Tibial nerve (tissue), 4 donors: ENCODE data around the gene C1R. TPM values are rescaled to one million over a fixed set of nuclear protein-coding genes. Genes with fewer than 3 reads are reported as not detected.

Source experiments
- DNase-seq, 2 donors: peaks; one replicate each; pipeline ENCODE4 v3.0.0-alpha.2; 2019; ENCODE audit warnings: low spot score in 2 of 2
- H3K27ac ChIP-seq, 4 donors: fragments of 200-600 bp; sonication (generic) in 3 of 4; one replicate each; pipeline ENCODE4 v1.5.1; 2017 to 2019; ENCODE audit warnings: mild to moderate bottlenecking in 1 of 4
- H3K27me3 ChIP-seq, 2 donors: fragments of 200-600 bp; sonication (generic) in 1 of 2; one replicate each; pipeline versions ENCODE4 v1.5.1 to v1.6.0; 2017 to 2019
- H3K36me3 ChIP-seq, 3 donors: fragments of 200-600 bp; sonication (generic); one replicate each; pipeline ENCODE4 v1.5.1; 2018 to 2019
- H3K4me1 ChIP-seq, 4 donors: fragments of 200-600 bp; sonication (generic) in 3 of 4; one replicate each; pipeline ENCODE4 v1.5.1; 2017 to 2019
- H3K4me3 ChIP-seq, 4 donors: fragments of 200-600 bp; sonication (generic) in 3 of 4; one replicate each; pipeline ENCODE4 v1.5.1; 2017 to 2019; ENCODE audit warnings: mild to moderate bottlenecking in 1 of 4, moderate library complexity in 1 of 4
- H3K9me3 ChIP-seq, 4 donors: fragments of 200-600 bp; sonication (generic) in 3 of 4; one replicate each; pipeline ENCODE4 v1.5.1; 2017 to 2019
- EP300 ChIP-seq, 2 donors: sonication (generic); formaldehyde crosslinking; IDR thresholded peaks; one replicate each; pipeline ENCODE4 v1.6.1; 2017; ENCODE audit warnings: antibody characterized with exemption in 2 of 2, mild to moderate bottlenecking in 1 of 2
- POLR2A ChIP-seq, 2 donors: fragments of 450-650 bp; IDR thresholded peaks; one replicate each; pipeline ENCODE4 v1.6.1; 2017; ENCODE audit warnings: antibody characterized with exemption in 2 of 2, mild to moderate bottlenecking in 2 of 2, moderate library complexity in 2 of 2
- WGBS, 2 donors: methylation state at CpG; one replicate each; pipeline ENCODE4 v1.1.5; 2018; 5-methylcytosine and 5-hydroxymethylcytosine counted together
- small RNA-seq: library from RNA; depleted of rRNA; stranded (forward); fragments of <200 nt; gene quantifications from one replicate; pipeline ENCODE3, GENCODE V24; 2016
- total RNA-seq, 4 donors: library from RNA; depleted of rRNA; stranded (reverse); fragments of >200 nt; gene quantifications; one replicate each; pipeline ENCODE4 v1.1.0, GENCODE V29; 2016
- TF ChIP-seq, protein P1 (sequence below), 5 experiments: fragments of 200-600 bp in 3 of 5; fragments of 450-650 bp in 2 of 5; sonication (generic) in 3 of 5; IDR thresholded peaks; one replicate each; pipeline ENCODE4 v1.5.1; 2016 to 2019; ENCODE audit warnings: antibody characterized with exemption in 5 of 5, mild to moderate bottlenecking in 3 of 5, moderate library complexity in 2 of 5

The C1R gene
- total RNA-seq, 4 donors from 2014 or later = 528 to 1,237 (median 593) TPM

DNA sequence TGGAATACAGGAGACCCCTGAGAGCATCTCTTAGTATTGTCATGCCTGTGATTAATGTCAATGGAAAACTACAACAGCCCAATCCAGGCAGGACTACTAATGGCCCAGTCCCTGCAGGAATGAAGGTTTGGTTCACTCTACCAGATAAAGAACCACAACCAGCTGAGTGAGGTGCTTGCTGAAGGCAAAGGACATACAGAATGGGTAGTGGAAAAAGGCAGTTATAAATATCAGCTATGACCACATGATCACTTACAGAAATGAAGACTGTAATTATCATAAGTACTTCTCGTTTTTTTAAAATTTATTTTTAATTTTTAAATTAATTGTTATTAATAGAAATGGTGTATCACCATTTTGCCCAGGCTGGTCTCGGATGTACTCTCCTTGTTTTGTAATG is 56.8 kb downstream of the C1R start:
- no peaks in the 10 kb centered on the region for H3K4me1 ChIP-seq
- TF ChIP-seq, protein P1, sequence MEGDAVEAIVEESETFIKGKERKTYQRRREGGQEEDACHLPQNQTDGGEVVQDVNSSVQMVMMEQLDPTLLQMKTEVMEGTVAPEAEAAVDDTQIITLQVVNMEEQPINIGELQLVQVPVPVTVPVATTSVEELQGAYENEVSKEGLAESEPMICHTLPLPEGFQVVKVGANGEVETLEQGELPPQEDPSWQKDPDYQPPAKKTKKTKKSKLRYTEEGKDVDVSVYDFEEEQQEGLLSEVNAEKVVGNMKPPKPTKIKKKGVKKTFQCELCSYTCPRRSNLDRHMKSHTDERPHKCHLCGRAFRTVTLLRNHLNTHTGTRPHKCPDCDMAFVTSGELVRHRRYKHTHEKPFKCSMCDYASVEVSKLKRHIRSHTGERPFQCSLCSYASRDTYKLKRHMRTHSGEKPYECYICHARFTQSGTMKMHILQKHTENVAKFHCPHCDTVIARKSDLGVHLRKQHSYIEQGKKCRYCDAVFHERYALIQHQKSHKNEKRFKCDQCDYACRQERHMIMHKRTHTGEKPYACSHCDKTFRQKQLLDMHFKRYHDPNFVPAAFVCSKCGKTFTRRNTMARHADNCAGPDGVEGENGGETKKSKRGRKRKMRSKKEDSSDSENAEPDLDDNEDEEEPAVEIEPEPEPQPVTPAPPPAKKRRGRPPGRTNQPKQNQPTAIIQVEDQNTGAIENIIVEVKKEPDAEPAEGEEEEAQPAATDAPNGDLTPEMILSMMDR (IDR thresholded peaks at IDR 0.05) = no peak
- no peak for TF ChIP-seq POLR2A (IDR thresholded peaks at IDR 0.05)
- TF ChIP-seq EP300 (IDR thresholded peaks at IDR 0.05) = no peak
- H3K4me3 ChIP-seq = no peak overlapping the region
- no peaks in the 10 kb centered on the region for H3K9me3 ChIP-seq
- no peaks in the 10 kb centered on the region for H3K27me3 ChIP-seq
- DNase-seq = no peak
- H3K27ac ChIP-seq = no peak overlapping the region
- 58 to 61% methylated on average over 2 of the region's 2 CpGs for WGBS, 2 donors
- no peaks in the 10 kb centered on the region for H3K36me3 ChIP-seq

GRCh38 chr12:7034464-7034863 is 57.8 kb downstream of the C1R start:
- TF ChIP-seq, protein P1 (IDR thresholded peaks at IDR 0.05) = no peak
- no peak for DNase-seq
- H3K4me1 ChIP-seq = no peaks in the 10 kb centered on the region
- H3K36me3 ChIP-seq = no peaks in the 10 kb centered on the region
- no peaks in the 10 kb centered on the region for H3K9me3 ChIP-seq
- no peak overlapping the region for H3K27ac ChIP-seq
- WGBS, 2 donors = 95 to 100% methylated on average over 1 of the region's 1 CpG
- H3K4me3 ChIP-seq = no peak overlapping the region
- H3K27me3 ChIP-seq = no peaks in the 10 kb centered on the region

- Histone ChIP-seq H3K9me3 (no peaks in the 10 kb centered on the region), H3K4me1 (no peaks in the 10 kb centered on the region), H3K4me3 (no peak overlapping the region), H3K27ac (no peak overlapping the region), H3K36me3 (no peaks in the 10 kb centered on the region), H3K27me3 (no peaks in the 10 kb centered on the region)
- DNase-seq = no peak
- 72 to 85% methylated on average over 2 of the region's 2 CpGs for WGBS, 2 donors
- TF ChIP-seq, protein P1 (IDR thresholded peaks at IDR 0.05) = no peak
- TF ChIP-seq EP300 (IDR thresholded peaks at IDR 0.05) = no peak
- no peak for TF ChIP-seq POLR2A (IDR thresholded peaks at IDR 0.05)
These were observed 59.3 kb downstream of the C1R start for GRCh38 chr12:7032990-7033389.

GRCh38 chr12:7031306-7031705 is 60.9 kb downstream of the C1R start:
- no peak overlapping the region for H3K4me3 ChIP-seq
- H3K4me1 ChIP-seq = no peaks in the 10 kb centered on the region
- WGBS, 2 donors = 84% methylated on average over 6 of the region's 6 CpGs
- H3K27ac ChIP-seq = no peak overlapping the region
- no peaks in the 10 kb centered on the region for H3K9me3 ChIP-seq
- TF ChIP-seq, protein P1 (IDR thresholded peaks at IDR 0.05) = no peak
- no peak for TF ChIP-seq POLR2A (IDR thresholded peaks at IDR 0.05)
- H3K36me3 ChIP-seq = no peaks in the 10 kb centered on the region
- DNase-seq = no peak
- H3K27me3 ChIP-seq = no peaks in the 10 kb centered on the region

Small RNA genes lying within 50 kb of the gene (small RNA-seq; reads per million reads assigned to genes)
- not detected for gene AC006512.1
- gene RNU6-485P = not detected

Other genes starting within 250 kb of the C1R start
- gene CDCA3, start 241.2 kb downstream of the C1R start, total RNA-seq = 10 to 100 TPM in 1 of 4 donors, 1 to 10 TPM in 1, under 1 TPM in 2; 0.21 to 19.4 (median 3.6) TPM
- gene USP5, start 240.3 kb downstream of the C1R start, total RNA-seq = 10 to 100 TPM; 47.6 to 63.9 (median 56.8) TPM
- 100 to 1,000 TPM; 189 to 346 (median 282) TPM for gene TPI1, start 224.9 kb downstream of the C1R start, total RNA-seq
- 10 to 100 TPM in 3 of 4 donors, 1 to 10 TPM in 1; 9.4 to 12.7 (median 11.8) TPM for gene SPSB2, start 219.1 kb downstream of the C1R start, total RNA-seq
- 10 to 100 TPM; 11.6 to 17.2 (median 17.1) TPM for gene LRRC23, start 187.6 kb downstream of the C1R start, total RNA-seq
- gene ENO2, start 177.9 kb downstream of the C1R start, total RNA-seq = 10 to 100 TPM; 14.0 to 25.8 (median 15.9) TPM
- gene ATN1, start 164.5 kb downstream of the C1R start, total RNA-seq = 100 to 1,000 TPM in 3 of 4 donors, 10 to 100 TPM in 1; 92.2 to 260 (median 123) TPM
- gene RNU7-1, start 148.6 kb downstream of the C1R start, total RNA-seq = not detected
- gene C12orf57, start 148.4 kb downstream of the C1R start, total RNA-seq = 100 to 1,000 TPM; 569 to 764 (median 665) TPM
- 10 to 100 TPM; 11.9 to 31.5 (median 20.8) TPM for gene PTPN6, start 141.1 kb downstream of the C1R start, total RNA-seq
- 100 to 1,000 TPM; 138 to 178 (median 149) TPM for gene PHB2, start 121.8 kb downstream of the C1R start, total RNA-seq
- 10 to 100 TPM; 27.7 to 37.7 (median 35.9) TPM for gene EMG1, start 121.5 kb downstream of the C1R start, total RNA-seq
- gene LPCAT3, start 74.0 kb downstream of the C1R start, total RNA-seq = 10 to 100 TPM; 19.7 to 29.7 (median 23.8) TPM
- gene C1S, start 31.7 kb downstream of the C1R start, total RNA-seq = 1,000 to 10,000 TPM in 1 of 4 donors, 100 to 1,000 TPM in 3; 415 to 1,129 (median 638) TPM
- gene C1RL, start 16.8 kb upstream of the C1R start, total RNA-seq = 100 to 1,000 TPM; 125 to 214 (median 180) TPM
- 1 to 10 TPM in 3 of 4 donors, under 1 TPM in 1; 0.78 to 9.9 (median 2.2) TPM for gene RBP5, start 36.4 kb upstream of the C1R start, total RNA-seq
- gene CLSTN3, start 37.9 kb upstream of the C1R start, total RNA-seq = 100 to 1,000 TPM in 1 of 4 donors, 10 to 100 TPM in 3; 40.0 to 112 (median 79.6) TPM
- gene PEX5, start 97.2 kb upstream of the C1R start, total RNA-seq = 10 to 100 TPM; 58.1 to 70.6 (median 65.7) TPM
- not detected for gene ACSM4, start 211.6 kb upstream of the C1R start, total RNA-seq